DND-41 (cell line): ENCODE results near the gene EDN3.

ENCODE experiments used
- ATAC-seq: fragments of 200-7000 bp; cut with Tn5 transposase; 3 replicates; pipeline ENCODE4 v1.9.1; 2021; ENCODE audit warnings: low read depth; ENCODE audit not compliant: insufficient read depth
- DNase-seq: peaks from one replicate; pipeline ENCODE4 v3.0.0-alpha.2; 2020
- H2AFZ ChIP-seq: 2 replicates; pipeline ENCODE4 v1.6.0; 2012; ENCODE audit warnings: low read depth, low read length
- H3K27ac ChIP-seq: 2 replicates; pipeline ENCODE4 v1.5.1; 2012; ENCODE audit warnings: low read length, inconsistent platforms
- H3K27me3 ChIP-seq: fragments of 200-600 bp; sonication (generic); 2 replicates; pipeline ENCODE4 v1.6.0; 2012; ENCODE audit warnings: low read length, mild to moderate bottlenecking, inconsistent platforms; ENCODE audit not compliant: insufficient read depth, poor library complexity
- H3K36me3 ChIP-seq: 2 replicates; pipeline ENCODE4 v1.5.1; 2012; ENCODE audit warnings: low read length, inconsistent platforms; ENCODE audit not compliant: insufficient read depth
- H3K4me1 ChIP-seq: 2 replicates; pipeline ENCODE4 v1.5.1; 2012; ENCODE audit warnings: mild to moderate bottlenecking, low read length; ENCODE audit not compliant: insufficient read depth
- H3K4me2 ChIP-seq: 2 replicates; pipeline ENCODE4 v1.6.0; 2012; ENCODE audit warnings: mild to moderate bottlenecking, moderate library complexity, low read length, inconsistent platforms; ENCODE audit not compliant: insufficient read depth
- H3K4me3 ChIP-seq, 2 experiments: fragments of 200-600 bp in 1 of 2; shearing (Covaris generic) in 1 of 2; 2 replicates each; pipeline ENCODE4 v1.5.1; 2012 to 2016; ENCODE audit warnings: inconsistent platforms in 2 of 2, low read length in 2 of 2, mild to moderate bottlenecking in 2 of 2, low read depth in 1 of 2, moderate library complexity in 1 of 2
- H3K79me2 ChIP-seq: 2 replicates; pipeline ENCODE4 v1.6.0; 2012; ENCODE audit warnings: low read length, inconsistent platforms; ENCODE audit not compliant: insufficient read depth
- H3K9ac ChIP-seq: 2 replicates; pipeline ENCODE4 v1.6.0; 2012; ENCODE audit warnings: low read depth, mild to moderate bottlenecking, inconsistent platforms, low read length, moderate library complexity
- H3K9me3 ChIP-seq: 2 replicates; pipeline ENCODE4 v1.5.1; 2012; ENCODE audit warnings: low read length, moderate library complexity, mild to moderate bottlenecking, inconsistent platforms; ENCODE audit not compliant: insufficient read depth, severe bottlenecking
- H4K20me1 ChIP-seq: 2 replicates; pipeline ENCODE4 v1.6.0; 2012; ENCODE audit warnings: low read length; ENCODE audit not compliant: insufficient read depth
- EZH2 ChIP-seq: IDR thresholded peaks from 3 replicates; pipeline ENCODE4 v1.6.1; 2012; ENCODE audit warnings: borderline replicate concordance, low read depth, mild to moderate bottlenecking, moderate library complexity, low read length, inconsistent platforms; ENCODE audit not compliant: severe bottlenecking
- TF ChIP-seq, protein P1 (sequence below): IDR thresholded peaks from 2 replicates; pipeline ENCODE4 v1.5.1; 2012; ENCODE audit warnings: borderline replicate concordance, low read length, moderate library complexity, mild to moderate bottlenecking; ENCODE audit not compliant: poor library complexity, severe bottlenecking; ENCODE audit errors: extremely low read depth

The EDN3 gene

DNA sequence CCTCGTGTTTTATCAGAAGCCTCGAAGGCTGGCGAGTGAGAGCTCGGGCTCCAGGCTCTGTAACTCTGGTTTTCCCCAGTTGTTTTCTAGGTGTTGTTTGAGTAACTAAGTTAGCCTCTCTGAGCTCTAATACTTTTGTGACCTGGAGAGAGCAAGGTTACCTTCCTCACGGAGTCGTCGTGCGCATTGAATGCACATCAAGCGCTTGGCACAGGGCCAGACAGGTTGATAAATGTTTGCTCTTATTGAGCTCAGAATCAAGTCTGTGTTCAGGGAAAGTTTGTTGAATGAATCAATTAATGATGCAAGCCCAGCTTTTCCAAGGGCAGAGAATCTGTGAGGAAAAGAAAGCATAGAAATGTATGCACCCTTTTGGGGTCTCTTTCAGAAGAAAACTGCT is 33.5 kb downstream of the EDN3 start:
- no peaks in the 10 kb centered on the region for H3K9me3 ChIP-seq
- ATAC-seq (no peak), DNase-seq (no peak)
- H3K9ac ChIP-seq = no peak overlapping the region
- peaks cover 10% of the 10 kb centered on the region for H3K27me3 ChIP-seq
- H3K4me2 ChIP-seq = no peak overlapping the region
- no peak overlapping the region for H2AFZ ChIP-seq
- H3K4me3 ChIP-seq = no peak overlapping the region
- H3K79me2 ChIP-seq = no peaks in the 10 kb centered on the region
- H4K20me1 ChIP-seq = no peaks in the 10 kb centered on the region
- no peak overlapping the region for H3K27ac ChIP-seq
- TF ChIP-seq, protein P1, sequence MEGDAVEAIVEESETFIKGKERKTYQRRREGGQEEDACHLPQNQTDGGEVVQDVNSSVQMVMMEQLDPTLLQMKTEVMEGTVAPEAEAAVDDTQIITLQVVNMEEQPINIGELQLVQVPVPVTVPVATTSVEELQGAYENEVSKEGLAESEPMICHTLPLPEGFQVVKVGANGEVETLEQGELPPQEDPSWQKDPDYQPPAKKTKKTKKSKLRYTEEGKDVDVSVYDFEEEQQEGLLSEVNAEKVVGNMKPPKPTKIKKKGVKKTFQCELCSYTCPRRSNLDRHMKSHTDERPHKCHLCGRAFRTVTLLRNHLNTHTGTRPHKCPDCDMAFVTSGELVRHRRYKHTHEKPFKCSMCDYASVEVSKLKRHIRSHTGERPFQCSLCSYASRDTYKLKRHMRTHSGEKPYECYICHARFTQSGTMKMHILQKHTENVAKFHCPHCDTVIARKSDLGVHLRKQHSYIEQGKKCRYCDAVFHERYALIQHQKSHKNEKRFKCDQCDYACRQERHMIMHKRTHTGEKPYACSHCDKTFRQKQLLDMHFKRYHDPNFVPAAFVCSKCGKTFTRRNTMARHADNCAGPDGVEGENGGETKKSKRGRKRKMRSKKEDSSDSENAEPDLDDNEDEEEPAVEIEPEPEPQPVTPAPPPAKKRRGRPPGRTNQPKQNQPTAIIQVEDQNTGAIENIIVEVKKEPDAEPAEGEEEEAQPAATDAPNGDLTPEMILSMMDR = no peak
- no peak for TF ChIP-seq EZH2
- H3K36me3 ChIP-seq = no peaks in the 10 kb centered on the region
- no peaks in the 10 kb centered on the region for H3K4me1 ChIP-seq

GRCh38 chr20:59334651-59335300 is 34.4 kb downstream of the EDN3 start:
- Histone ChIP-seq H4K20me1 (no peaks in the 10 kb centered on the region), H3K27ac (no peak overlapping the region), H3K27me3 (peaks cover 7% of the 10 kb centered on the region), H3K79me2 (no peaks in the 10 kb centered on the region), H3K36me3 (no peaks in the 10 kb centered on the region), H3K9me3 (no peaks in the 10 kb centered on the region), H3K4me1 (no peaks in the 10 kb centered on the region), H3K4me2 (no peak overlapping the region), H2AFZ (no peak overlapping the region), H3K4me3 (no peak overlapping the region), H3K9ac (no peak overlapping the region)
- DNase-seq = no peak
- no peak for ATAC-seq
- TF ChIP-seq, protein P1 = no peak
- TF ChIP-seq EZH2 = no peak

- Histone ChIP-seq H3K4me1 (no peaks in the 10 kb centered on the region), H3K27me3 (peaks cover 7% of the 10 kb centered on the region), H2AFZ (no peak overlapping the region), H3K79me2 (no peaks in the 10 kb centered on the region), H4K20me1 (no peaks in the 10 kb centered on the region), H3K9ac (no peak overlapping the region), H3K36me3 (no peaks in the 10 kb centered on the region), H3K9me3 (no peaks in the 10 kb centered on the region), H3K27ac (no peak overlapping the region), H3K4me3 (no peak overlapping the region), H3K4me2 (no peak overlapping the region)
- DNase-seq (no peak), ATAC-seq (no peak)
- no peak for TF ChIP-seq EZH2
- TF ChIP-seq, protein P1 = no peak
Observed at GRCh38 chr20:59335377-59335776, 35.0 kb downstream of the EDN3 start.
